Right renal cortex interstitium (tissue), 3 donors: ENCODE measurements around the gene PNRC1. TPM values are rescaled to one million over a fixed set of nuclear protein-coding genes. Genes with fewer than 3 reads are reported as not detected.
"Not testable (repeated sequence)": the region's sequence is repeated elsewhere in the genome, so short reads cannot be mapped to it uniquely, and the experiment has no call there.

Experiments
- DNase-seq, 3 donors: peaks; one replicate each; pipeline ENCODE4 v3.0.0-alpha.2; 2013; ENCODE audit warnings: low read depth in 3 of 3, low spot score in 2 of 3
- polyA plus RNA-seq, 3 donors: library from polyadenylated mRNA; unstranded; fragments of 120-200 nt; gene quantifications; one replicate each; pipeline ENCODE4 v1.2.1, GENCODE V29; 2013; ENCODE audit not compliant: insufficient read length in 3 of 3

The PNRC1 gene
- polyA plus RNA-seq, 3 donors: 116 to 130 (median 130) TPM

GRCh38 chr6:89087881-89088280, 7.3 kb downstream of the PNRC1 start:
- no peak for DNase-seq

- no peak for DNase-seq
Observed at GRCh38 chr6:89098461-89098860, 17.9 kb downstream of the PNRC1 start.

GRCh38 chr6:89100114-89100513, 19.6 kb downstream of the PNRC1 start:
- no peak for DNase-seq

- DNase-seq: no peak
Observed at GRCh38 chr6:89110284-89110683, 29.7 kb downstream of the PNRC1 start.

- DNase-seq: no peak
Observed at GRCh38 chr6:89111933-89112332, 31.4 kb downstream of the PNRC1 start.

- DNase-seq: no peak
Observed at GRCh38 chr6:89116702-89117101, 36.2 kb downstream of the PNRC1 start.

GRCh38 chr6:89117211-89118108, 36.9 kb downstream of the PNRC1 start, which contains the start of gene SRSF12:
Gene SRSF12 (minus strand): TSS chr6:89118071. CDS start chr6:89117887, 184 bp downstream.
- peak in 1 of 3 donors; percentile 43 for DNase-seq

GRCh38 chr6:89118931-89119330, 38.4 kb downstream of the PNRC1 start:
- DNase-seq: no peak

GRCh38 chr6:89120371-89120770, 39.8 kb downstream of the PNRC1 start:
- DNase-seq: no peak

GRCh38 chr6:89121934-89122333, 41.4 kb downstream of the PNRC1 start:
- no peak for DNase-seq

GRCh38 chr6:89122625-89123024, 42.1 kb downstream of the PNRC1 start:
- DNase-seq: no peak

GRCh38 chr6:89128256-89128671, 47.7 kb downstream of the PNRC1 start:
- DNase-seq: not testable (repeated sequence)

- no peak for DNase-seq
Observed at GRCh38 chr6:89131599-89131998, 51.0 kb downstream of the PNRC1 start.

GRCh38 chr6:89132057-89132456, 51.5 kb downstream of the PNRC1 start:
- no peak for DNase-seq

GRCh38 chr6:89133981-89134380, 53.4 kb downstream of the PNRC1 start:
- DNase-seq: no peak

GRCh38 chr6:89134723-89135122, 54.2 kb downstream of the PNRC1 start:
- DNase-seq: no peak

Other genes with a start within 250 kb of the PNRC1 start
- 10 to 100 TPM; 16.3 to 17.7 (median 17.3) TPM for gene RNGTT, start 117.1 kb upstream of the PNRC1 start, polyA plus RNA-seq
- gene SRSF12, start 37.3 kb downstream of the PNRC1 start, polyA plus RNA-seq: 10 to 100 TPM; 12.6 to 14.4 (median 13.7) TPM
- gene PM20D2, start 65.3 kb downstream of the PNRC1 start, polyA plus RNA-seq: 10 to 100 TPM; 31.3 to 31.6 (median 31.4) TPM
- gene GABRR1, start 136.6 kb downstream of the PNRC1 start, polyA plus RNA-seq: 1 to 10 TPM; 1.4 to 3.0 (median 2.8) TPM
- gene GABRR2, start 234.5 kb downstream of the PNRC1 start, polyA plus RNA-seq: 1 to 10 TPM in 2 of 3 donors, under 1 TPM in 1; 0.80 to 1.3 (median 1.1) TPM